NT2/D1 (cell line): ENCODE results near the gene RIC8A.

Experiments
- YY1 ChIP-seq: IDR thresholded peaks from 2 replicates; pipeline ENCODE4 v1.6.1; 2011; ENCODE audit not compliant: insufficient read length, insufficient read depth
- ZNF274 ChIP-seq: IDR thresholded peaks from 2 replicates; pipeline ENCODE4 v1.6.1; 2011; ENCODE audit warnings: mild to moderate bottlenecking, low read depth, low read length

- TF ChIP-seq YY1 (no peak), ZNF274 (no peak)
Observed at GRCh38 chr11:259413-259812, 51.9 kb downstream of the RIC8A start.
